GM10266 (cell line): ENCODE data around the gene ALDH4A1.

Source experiments
- DNase-seq: peaks from one replicate; pipeline ENCODE4 v3.0.0; 2012; ENCODE audit errors: extremely low spot score
- CTCF ChIP-seq: IDR thresholded peaks from 2 replicates; pipeline ENCODE4 v1.5.1; 2012; ENCODE audit warnings: mild to moderate bottlenecking, low read depth; ENCODE audit not compliant: control insufficient read depth, insufficient read depth; ENCODE audit errors: missing control alignments

ALDH4A1 gene

GRCh38 chr1:18932387-18932786, 30.0 kb upstream of the ALDH4A1 start:
- no peak for TF ChIP-seq CTCF
- DNase-seq = no peak

GRCh38 chr1:18931730-18932129, 29.4 kb upstream of the ALDH4A1 start:
- no peak for DNase-seq
- no peak for TF ChIP-seq CTCF

- TF ChIP-seq CTCF = no peak
- DNase-seq = no peak
These were observed 27.3 kb upstream of the ALDH4A1 start for GRCh38 chr1:18929686-18930085.

- no peak for TF ChIP-seq CTCF
- DNase-seq = no peak
These were observed 26.6 kb upstream of the ALDH4A1 start for GRCh38 chr1:18928985-18929384.

GRCh38 chr1:18928406-18928805, 26.1 kb upstream of the ALDH4A1 start:
- no peak for TF ChIP-seq CTCF
- DNase-seq = no peak

- peak; percentile 63 for DNase-seq
- no peak for TF ChIP-seq CTCF
These were observed 25.4 kb upstream of the ALDH4A1 start for GRCh38 chr1:18927654-18928272.

GRCh38 chr1:18927082-18927653, 24.8 kb upstream of the ALDH4A1 start:
- no peak for TF ChIP-seq CTCF

More at GRCh38 chr1:18927082-18927653, 24.8 kb upstream of the ALDH4A1 start:
- DNase-seq = no peak
